ENCODE measurements around the gene TGM2.

DNA sequence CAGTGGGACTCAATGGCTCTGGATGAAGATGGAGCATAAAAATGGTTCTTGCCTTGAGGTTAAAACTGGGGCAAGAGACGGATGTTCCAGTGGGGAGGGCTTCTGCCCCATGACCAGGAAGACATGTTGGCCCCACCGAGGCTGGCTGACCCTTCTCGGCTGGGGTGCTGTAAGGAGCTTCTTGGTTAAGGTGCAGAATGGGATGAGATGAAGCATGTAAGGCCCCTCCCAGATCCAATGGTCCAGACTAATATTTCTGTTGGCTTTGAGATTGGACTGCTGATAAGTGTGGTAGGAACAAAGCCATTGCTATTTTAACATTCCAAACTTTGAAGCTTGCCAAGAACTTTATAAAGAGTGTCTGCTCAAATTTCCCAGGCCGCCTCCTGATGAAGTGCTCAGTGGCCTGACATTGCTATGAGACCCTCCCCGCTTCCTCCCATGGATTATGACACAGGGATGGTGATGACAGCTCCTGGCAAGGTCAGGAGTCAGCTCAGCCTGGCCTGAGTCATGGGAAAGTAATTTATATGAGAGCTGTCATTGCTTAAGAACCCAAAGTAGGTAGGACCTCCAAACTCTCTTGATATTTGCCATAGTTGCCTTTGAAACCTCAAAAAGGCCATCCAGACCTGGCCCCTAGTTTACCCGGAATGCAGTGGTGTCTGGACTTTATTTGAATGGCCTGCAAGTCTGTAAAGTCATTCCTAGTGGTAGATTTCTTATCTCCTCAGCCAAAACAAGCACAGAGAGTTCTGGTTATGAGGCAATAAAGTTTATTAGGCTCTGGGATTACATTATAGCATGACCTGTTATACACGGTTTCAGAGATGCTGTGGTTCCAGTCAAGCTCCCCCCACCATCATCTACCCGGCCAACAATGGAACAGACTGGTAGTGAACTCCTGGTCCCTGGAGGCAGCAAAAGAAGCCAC is 55.2 kb downstream of the TGM2 start:
- TF ChIP-seq, protein P1, sequence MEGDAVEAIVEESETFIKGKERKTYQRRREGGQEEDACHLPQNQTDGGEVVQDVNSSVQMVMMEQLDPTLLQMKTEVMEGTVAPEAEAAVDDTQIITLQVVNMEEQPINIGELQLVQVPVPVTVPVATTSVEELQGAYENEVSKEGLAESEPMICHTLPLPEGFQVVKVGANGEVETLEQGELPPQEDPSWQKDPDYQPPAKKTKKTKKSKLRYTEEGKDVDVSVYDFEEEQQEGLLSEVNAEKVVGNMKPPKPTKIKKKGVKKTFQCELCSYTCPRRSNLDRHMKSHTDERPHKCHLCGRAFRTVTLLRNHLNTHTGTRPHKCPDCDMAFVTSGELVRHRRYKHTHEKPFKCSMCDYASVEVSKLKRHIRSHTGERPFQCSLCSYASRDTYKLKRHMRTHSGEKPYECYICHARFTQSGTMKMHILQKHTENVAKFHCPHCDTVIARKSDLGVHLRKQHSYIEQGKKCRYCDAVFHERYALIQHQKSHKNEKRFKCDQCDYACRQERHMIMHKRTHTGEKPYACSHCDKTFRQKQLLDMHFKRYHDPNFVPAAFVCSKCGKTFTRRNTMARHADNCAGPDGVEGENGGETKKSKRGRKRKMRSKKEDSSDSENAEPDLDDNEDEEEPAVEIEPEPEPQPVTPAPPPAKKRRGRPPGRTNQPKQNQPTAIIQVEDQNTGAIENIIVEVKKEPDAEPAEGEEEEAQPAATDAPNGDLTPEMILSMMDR (IDR thresholded peaks at IDR 0.05; ENCODE audit: low read depth, low read length) = no peak
- TF ChIP-seq MYC (IDR thresholded peaks at IDR 0.05; ENCODE audit: low read depth, low read length) (no peak), MAX (IDR thresholded peaks at IDR 0.05; ENCODE audit: low read depth, low read length) (no peak)

All from NB4 (cell line).